Chondrocyte (in vitro differentiated cells): ENCODE data around the gene TFRC. TPM values are rescaled to one million over a fixed set of nuclear protein-coding genes. Genes with fewer than 3 reads are reported as not detected.
"Not testable (repeated sequence)": the region's sequence is repeated elsewhere in the genome, so short reads cannot be mapped to it uniquely, and the experiment has no call there.

ENCODE experiments used
- DNase-seq: peaks from one replicate; pipeline ENCODE4 v3.0.0; 2021; ENCODE audit warnings: mixed read lengths, low spot score
- H3K27ac Mint-ChIP-seq: one replicate; pipeline ENCODE4 v1.8.0; 2021; ENCODE audit warnings: mild to moderate bottlenecking, moderate library complexity, mixed read lengths; ENCODE audit not compliant: unreplicated experiment
- H3K27me3 Mint-ChIP-seq: 2 replicates; pipeline ENCODE4 v1.8.0; 2021; ENCODE audit warnings: low read depth, mixed read lengths
- H3K36me3 Mint-ChIP-seq: 2 replicates; pipeline ENCODE4 v1.8.0; 2021; ENCODE audit warnings: low read depth, mixed read lengths
- H3K4me1 Mint-ChIP-seq: 2 replicates; pipeline ENCODE4 v1.8.0; 2021; ENCODE audit warnings: low read depth, mild to moderate bottlenecking, mixed read lengths
- H3K4me3 Mint-ChIP-seq: one replicate; pipeline ENCODE4 v1.8.0; 2021; ENCODE audit warnings: mild to moderate bottlenecking, moderate library complexity, mixed read lengths; ENCODE audit not compliant: unreplicated experiment
- H3K9me3 Mint-ChIP-seq: 2 replicates; pipeline ENCODE4 v1.8.0; 2021; ENCODE audit warnings: low read depth, mixed read lengths
- total RNA-seq: library from RNA; stranded (reverse); gene quantifications from 3 replicates; pipeline ENCODE4 v1.2.1, GENCODE V29; 2021
- TF ChIP-seq, protein P1 (sequence below): fragments of 200-600 bp; sonication (generic); IDR thresholded peaks from 2 replicates; pipeline ENCODE4 v1.5.0; 2021; ENCODE audit warnings: antibody characterized with exemption, mild to moderate bottlenecking, moderate library complexity

Gene TFRC
- total RNA-seq, 1 donor from 2014 or later: 108 TPM

DNA sequence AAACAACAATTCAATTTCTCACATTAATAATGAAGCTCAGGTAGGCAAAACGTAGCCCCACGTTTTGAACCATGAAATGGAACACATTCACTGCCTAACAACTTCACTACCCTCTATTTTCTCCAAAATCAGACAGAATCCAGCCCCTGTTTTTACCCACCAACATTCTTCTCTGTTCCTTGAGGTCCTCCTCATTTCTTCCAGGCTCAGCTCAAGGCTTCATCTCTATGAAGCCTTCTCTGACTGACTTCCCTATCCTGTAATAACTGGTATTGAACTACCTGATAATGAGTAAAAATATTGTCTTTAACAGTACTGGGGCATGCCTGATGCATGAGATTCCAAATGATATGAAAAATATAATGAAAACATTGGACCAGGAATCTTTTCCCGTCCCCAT lies 2.2 kb downstream of the TFRC start:
- Mint-ChIP-seq H3K4me3 (no peak overlapping the region), H3K4me1 (peaks cover 15% of the 10 kb centered on the region), H3K36me3 (peaks cover 5% of the 10 kb centered on the region), H3K27ac (no peak overlapping the region), H3K27me3 (no peaks in the 10 kb centered on the region), H3K9me3 (no peaks in the 10 kb centered on the region)
- DNase-seq: no peak
- TF ChIP-seq, protein P1, sequence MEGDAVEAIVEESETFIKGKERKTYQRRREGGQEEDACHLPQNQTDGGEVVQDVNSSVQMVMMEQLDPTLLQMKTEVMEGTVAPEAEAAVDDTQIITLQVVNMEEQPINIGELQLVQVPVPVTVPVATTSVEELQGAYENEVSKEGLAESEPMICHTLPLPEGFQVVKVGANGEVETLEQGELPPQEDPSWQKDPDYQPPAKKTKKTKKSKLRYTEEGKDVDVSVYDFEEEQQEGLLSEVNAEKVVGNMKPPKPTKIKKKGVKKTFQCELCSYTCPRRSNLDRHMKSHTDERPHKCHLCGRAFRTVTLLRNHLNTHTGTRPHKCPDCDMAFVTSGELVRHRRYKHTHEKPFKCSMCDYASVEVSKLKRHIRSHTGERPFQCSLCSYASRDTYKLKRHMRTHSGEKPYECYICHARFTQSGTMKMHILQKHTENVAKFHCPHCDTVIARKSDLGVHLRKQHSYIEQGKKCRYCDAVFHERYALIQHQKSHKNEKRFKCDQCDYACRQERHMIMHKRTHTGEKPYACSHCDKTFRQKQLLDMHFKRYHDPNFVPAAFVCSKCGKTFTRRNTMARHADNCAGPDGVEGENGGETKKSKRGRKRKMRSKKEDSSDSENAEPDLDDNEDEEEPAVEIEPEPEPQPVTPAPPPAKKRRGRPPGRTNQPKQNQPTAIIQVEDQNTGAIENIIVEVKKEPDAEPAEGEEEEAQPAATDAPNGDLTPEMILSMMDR: no peak

DNA sequence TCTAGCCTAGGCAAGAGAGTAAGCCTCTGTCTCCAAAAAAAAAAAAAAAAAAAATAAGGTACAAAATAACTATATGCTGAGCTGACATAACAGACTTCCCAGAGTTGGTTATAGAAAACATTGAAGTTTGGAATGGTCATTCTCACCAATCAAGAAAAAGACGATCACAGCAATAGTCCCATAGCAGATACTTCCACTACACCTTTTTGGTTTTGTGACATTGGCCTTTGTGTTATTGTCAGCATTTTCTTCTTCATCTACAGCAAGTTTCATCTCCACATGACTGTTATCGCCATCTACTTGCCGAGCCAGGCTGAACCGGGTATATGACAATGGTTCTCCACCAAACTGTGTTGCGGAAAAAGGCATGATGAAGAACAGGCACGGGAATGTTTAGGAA lies 6.9 kb downstream of the TFRC start:
- no peak overlapping the region for H3K4me3 Mint-ChIP-seq

DNA sequence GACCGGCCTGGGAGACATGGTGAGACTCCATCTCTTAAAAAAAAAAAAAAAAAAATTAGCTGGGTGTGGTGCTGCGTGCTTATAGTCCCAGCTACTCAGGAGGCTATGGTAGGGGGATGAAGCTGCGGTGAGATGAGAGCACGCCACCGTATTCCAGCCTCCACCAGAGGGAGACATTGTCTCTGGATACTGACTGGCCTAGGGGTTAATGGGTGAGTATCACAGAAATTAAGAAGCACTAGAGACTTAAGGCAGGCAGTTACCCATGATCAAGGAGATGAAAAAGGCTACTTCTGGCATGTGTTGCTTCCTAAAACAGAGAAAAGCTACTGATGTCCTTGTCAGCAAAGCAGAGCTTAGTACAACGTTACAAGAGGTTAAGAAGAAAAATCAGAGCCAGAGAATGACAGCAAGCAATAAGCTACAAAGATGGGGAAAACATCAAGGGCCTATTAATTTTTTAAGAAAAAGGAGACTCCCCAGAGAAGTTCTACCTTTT lies 8.6 kb downstream of the TFRC start:
- Mint-ChIP-seq H3K4me1 (no peaks in the 10 kb centered on the region), H3K27ac (no peak overlapping the region), H3K9me3 (no peaks in the 10 kb centered on the region), H3K4me3 (no peak overlapping the region), H3K36me3 (peaks cover 17% of the 10 kb centered on the region), H3K27me3 (no peaks in the 10 kb centered on the region)
- TF ChIP-seq, protein P1: peak; percentile 89
- DNase-seq: no peak

More for the DNA sequence above, 6.9 kb downstream of the TFRC start:
- Mint-ChIP-seq H3K9me3 (no peaks in the 10 kb centered on the region), H3K36me3 (peaks cover 17% of the 10 kb centered on the region), H3K27me3 (no peaks in the 10 kb centered on the region), H3K4me1 (no peaks in the 10 kb centered on the region), H3K27ac (no peak overlapping the region)
- DNase-seq: no peak
- TF ChIP-seq, protein P1: no peak

DNA sequence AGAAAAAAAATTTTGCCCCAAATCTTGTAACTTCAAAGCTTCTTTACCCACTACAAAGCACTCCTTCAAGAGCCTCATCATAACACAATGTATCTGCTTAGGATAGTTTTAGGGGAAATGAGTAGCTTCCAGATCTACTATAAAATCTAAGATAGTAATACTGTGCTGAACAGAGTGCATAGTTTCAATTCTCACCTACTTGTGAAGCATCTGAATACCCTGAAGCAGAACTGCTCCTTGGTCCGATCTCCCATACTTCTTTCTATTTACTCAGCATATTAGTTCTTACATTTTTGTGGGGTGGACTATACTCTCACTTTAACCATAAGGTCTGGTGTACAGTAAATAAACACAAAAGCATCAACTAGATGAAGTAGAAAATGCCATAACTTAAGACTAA lies 9.6 kb downstream of the TFRC start:
- Mint-ChIP-seq H3K4me1 (no peaks in the 10 kb centered on the region), H3K27ac (no peak overlapping the region), H3K36me3 (peaks cover 23% of the 10 kb centered on the region), H3K27me3 (no peaks in the 10 kb centered on the region), H3K4me3 (no peak overlapping the region), H3K9me3 (no peaks in the 10 kb centered on the region)
- no peak for DNase-seq
- TF ChIP-seq, protein P1: no peak

DNA sequence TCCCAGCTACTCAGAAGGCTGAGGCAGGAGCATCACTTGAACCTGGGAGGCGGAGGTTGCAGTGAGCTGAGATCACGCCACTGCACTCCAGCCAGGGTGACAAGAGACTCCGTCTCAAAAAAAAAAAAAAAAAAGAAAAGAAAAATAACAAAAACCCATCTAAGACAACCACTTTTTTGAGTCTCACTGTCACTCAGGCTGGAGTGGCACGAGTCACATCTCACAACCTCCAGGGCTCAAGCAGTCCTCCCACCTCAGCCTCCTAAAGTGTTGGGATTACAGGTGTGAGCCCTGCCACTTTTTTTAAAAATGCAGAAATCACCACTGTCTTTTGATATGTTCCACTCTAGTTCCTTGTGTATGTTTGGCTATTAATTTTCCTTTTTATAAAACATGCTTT lies 13.1 kb downstream of the TFRC start:
- H3K4me1 Mint-ChIP-seq, H3K27me3 Mint-ChIP-seq, DNase-seq, H3K27ac Mint-ChIP-seq, H3K9me3 Mint-ChIP-seq, H3K4me3 Mint-ChIP-seq: not testable (repeated sequence)
- peaks cover 29% of the 10 kb centered on the region for H3K36me3 Mint-ChIP-seq

DNA sequence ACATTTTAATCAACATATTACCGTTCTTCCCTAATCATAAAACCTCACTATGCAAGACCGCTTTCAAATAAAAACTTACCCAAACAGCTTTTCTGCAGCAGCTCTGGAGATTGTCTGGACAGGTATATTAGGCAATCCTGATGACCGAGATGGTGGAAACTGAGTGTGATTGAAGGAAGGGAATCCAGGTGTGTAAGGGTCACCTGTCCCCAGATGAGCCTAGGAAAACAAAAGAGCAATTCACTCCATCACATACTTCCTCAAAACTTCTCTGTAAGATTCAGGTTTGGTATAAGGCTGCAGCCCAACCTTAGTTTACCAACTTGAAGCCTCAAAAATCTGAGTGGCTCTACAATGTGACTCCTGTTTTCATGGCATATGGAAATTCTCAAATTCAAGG lies 14.5 kb downstream of the TFRC start:
- no peak for DNase-seq
- Mint-ChIP-seq H3K36me3 (peaks cover 29% of the 10 kb centered on the region), H3K9me3 (no peaks in the 10 kb centered on the region), H3K4me1 (peaks cover 11% of the 10 kb centered on the region), H3K4me3 (no peak overlapping the region), H3K27me3 (no peaks in the 10 kb centered on the region), H3K27ac (no peak overlapping the region)
- TF ChIP-seq, protein P1: no peak
